Fibroblast of gingiva (primary cell): ENCODE measurements around the gene RAB42.

ENCODE experiments used
- DNase-seq: peaks from one replicate; pipeline ENCODE4 v3.0.0-alpha.2; 2011; ENCODE audit warnings: low read depth

The RAB42 gene

GRCh38 chr1:28591708-28592320, at the start of gene RAB42:
Gene RAB42, plus strand, starts transcription at chr1:28592265. Its CDS starts 247 bp downstream, at chr1:28592512.
- peak; percentile 31 for DNase-seq

GRCh38 chr1:28545246-28545628, 46.8 kb upstream of the RAB42 start:
- DNase-seq, result no peak

- no peak for DNase-seq
Measured at GRCh38 chr1:28548318-28548717, 43.7 kb upstream of the RAB42 start.

- no peak for DNase-seq
Measured at GRCh38 chr1:28551381-28551780, 40.7 kb upstream of the RAB42 start.

- peak; percentile 95 for DNase-seq
Measured at GRCh38 chr1:28552758-28553663, 39.1 kb upstream of the RAB42 start, which contains the start of gene TRNAU1AP. Gene TRNAU1AP, plus strand, starts transcription at chr1:28553085. Its CDS starts 26 bp downstream, at chr1:28553111.

- DNase-seq, result no peak
Measured at GRCh38 chr1:28560886-28561285, 31.2 kb upstream of the RAB42 start.

- no peak for DNase-seq
Measured at GRCh38 chr1:28564310-28564709, 27.8 kb upstream of the RAB42 start.

GRCh38 chr1:28565040-28565439, 27.0 kb upstream of the RAB42 start:
- no peak for DNase-seq

- DNase-seq, result no peak
Measured at GRCh38 chr1:28565726-28566125, 26.3 kb upstream of the RAB42 start.

- no peak for DNase-seq
Measured at GRCh38 chr1:28566931-28567330, 25.1 kb upstream of the RAB42 start.

- DNase-seq, result no peak
Measured at GRCh38 chr1:28571911-28572310, 20.2 kb upstream of the RAB42 start.

GRCh38 chr1:28572891-28573290, 19.2 kb upstream of the RAB42 start:
- peak; percentile 82 for DNase-seq

GRCh38 chr1:28573564-28573963, 18.5 kb upstream of the RAB42 start:
- no peak for DNase-seq

GRCh38 chr1:28577052-28577678, 14.9 kb upstream of the RAB42 start:
- no peak for DNase-seq

GRCh38 chr1:28577738-28578536, 14.1 kb upstream of the RAB42 start:
- no peak for DNase-seq

GRCh38 chr1:28578696-28579218, 13.3 kb upstream of the RAB42 start:
- no peak for DNase-seq

GRCh38 chr1:28579401-28579800, 12.7 kb upstream of the RAB42 start:
- no peak for DNase-seq

GRCh38 chr1:28580722-28581530, 11.1 kb upstream of the RAB42 start:
- DNase-seq, result peak; percentile 38

GRCh38 chr1:28581531-28582247, 10.4 kb upstream of the RAB42 start:
- peak; percentile 97 for DNase-seq

GRCh38 chr1:28582248-28582615, 9.8 kb upstream of the RAB42 start:
- DNase-seq, result peak; percentile 42
